GM12864 (cell line): ENCODE results near the gene TNNI3.
"Not testable (repeated sequence)": the region's sequence is repeated elsewhere in the genome, so short reads cannot be mapped to it uniquely, and the experiment has no call there.

Experiments used
- DNase-seq: peaks from one replicate; pipeline ENCODE4 v3.0.0-alpha.2; 2011; ENCODE audit warnings: low read depth
- H3K4me3 ChIP-seq: 2 replicates; pipeline ENCODE4 v1.5.1; 2011; ENCODE audit warnings: mild to moderate bottlenecking, low read depth, low read length, control low read depth
- CTCF ChIP-seq: IDR thresholded peaks from 2 replicates; pipeline ENCODE4 v1.5.1; 2011; ENCODE audit warnings: low read depth, mild to moderate bottlenecking, moderate library complexity, low read length, control low read depth, inconsistent platforms; ENCODE audit errors: missing control alignments

TNNI3 gene

DNA sequence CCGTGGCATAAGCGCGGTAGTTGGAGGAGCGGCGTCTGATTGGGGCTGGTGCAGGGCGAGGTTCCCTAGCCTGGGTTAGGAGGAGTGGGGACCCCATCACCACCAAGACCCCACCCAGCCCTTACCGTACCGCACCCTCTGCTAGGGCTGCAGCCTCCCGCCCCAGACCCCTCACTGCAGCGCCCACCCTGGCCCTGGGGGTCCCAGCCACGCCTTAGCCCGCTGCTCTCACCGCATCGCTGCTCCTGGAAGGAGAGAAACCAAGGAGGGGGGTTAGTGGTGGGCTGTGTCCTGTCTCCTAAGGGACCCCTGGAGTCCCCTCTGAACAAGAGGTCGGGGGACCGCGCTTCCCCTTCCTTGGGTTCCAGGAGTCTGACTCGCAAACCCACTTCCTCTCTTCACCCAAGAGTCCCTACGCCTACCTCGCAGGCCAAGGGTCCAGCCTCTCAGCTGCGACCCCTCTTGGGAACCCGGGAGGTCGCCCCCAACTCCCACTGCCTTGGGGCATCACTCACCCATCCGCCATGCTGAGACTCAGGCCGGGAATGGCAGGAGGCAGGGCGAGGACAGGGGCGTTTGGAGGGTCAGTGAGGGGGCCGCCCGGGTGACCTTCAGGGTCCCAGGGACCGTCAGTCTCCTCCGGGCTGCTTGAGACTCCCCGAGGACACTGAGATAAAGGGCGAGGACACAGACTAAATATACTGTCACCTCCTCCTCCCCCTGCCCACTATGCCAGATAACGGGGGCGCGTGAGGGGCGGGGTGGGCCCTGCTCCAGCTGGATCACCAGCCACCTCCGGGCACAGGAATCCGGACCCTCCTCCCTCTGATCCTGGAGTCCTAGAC lies at the start of gene TNNI3:
TSS of gene TNNI3 (minus strand) at position 669 of the 845 bp plus-strand sequence. CDS start at position 526, 143 bp downstream.
- no peak for DNase-seq
- H3K4me3 ChIP-seq, result no peak within 1 kb of the TSS
- no peak for TF ChIP-seq CTCF

- no peak for TF ChIP-seq CTCF
- DNase-seq, result no peak
- H3K4me3 ChIP-seq, result no peak overlapping the region
These were observed 49.4 kb upstream of the TNNI3 start for GRCh38 chr19:55206664-55207500.

DNA sequence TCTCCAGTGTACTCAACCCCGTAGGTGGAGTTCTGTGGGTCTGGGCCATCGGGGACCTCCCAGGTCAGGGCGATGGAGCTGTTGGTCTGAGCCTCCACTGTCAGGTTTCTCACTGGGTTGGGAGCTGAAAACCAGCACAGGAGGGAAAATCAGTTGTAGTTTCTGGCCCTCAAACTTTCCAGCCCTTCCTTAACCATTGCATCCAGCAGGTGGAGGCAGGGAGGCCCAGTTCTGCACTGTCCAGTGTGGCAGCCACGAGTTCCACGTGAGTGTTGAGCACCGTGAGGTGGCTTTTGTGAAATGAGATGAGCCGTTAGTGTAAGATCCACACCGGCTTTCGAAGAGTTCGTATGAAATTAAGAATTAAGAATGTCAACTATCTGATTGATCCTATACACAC lies 44.7 kb upstream of the TNNI3 start:
- DNase-seq, H3K4me3 ChIP-seq: not testable (repeated sequence)
- peak; percentile 15 for TF ChIP-seq CTCF

GRCh38 chr19:55199620-55200204 lies 42.2 kb upstream of the TNNI3 start:
- no peak for TF ChIP-seq CTCF
- DNase-seq, result no peak
- no peak overlapping the region for H3K4me3 ChIP-seq

DNA sequence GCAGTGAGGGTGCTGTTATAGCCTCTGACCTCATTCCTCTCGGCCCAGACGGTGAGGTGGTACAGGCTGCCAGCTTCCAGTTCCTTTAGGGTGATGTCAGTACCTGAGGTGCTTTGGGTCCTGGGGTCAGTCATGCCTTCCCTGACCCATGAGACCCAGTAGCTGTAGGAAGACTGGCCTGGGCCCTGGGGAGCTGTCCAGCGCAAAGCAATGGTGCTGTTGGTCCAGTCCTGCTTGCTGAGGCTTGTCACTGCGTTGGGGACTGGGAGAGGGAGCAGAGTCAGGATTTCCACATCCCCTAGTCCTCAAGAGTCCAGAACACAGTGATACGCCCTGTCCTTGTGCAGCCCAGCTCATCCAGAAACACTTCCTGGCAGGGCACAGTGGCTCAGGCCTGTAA lies 41.1 kb upstream of the TNNI3 start:
- H3K4me3 ChIP-seq, result no peak overlapping the region
- no peak for DNase-seq
- no peak for TF ChIP-seq CTCF

- TF ChIP-seq CTCF, result no peak
- H3K4me3 ChIP-seq, result no peak overlapping the region
- no peak for DNase-seq
These were observed 40.0 kb upstream of the TNNI3 start for GRCh38 chr19:55197528-55197927.
